Kidney epithelial cell (primary cell): ENCODE measurements around the gene ANKS1B. TPM values are rescaled to one million over a fixed set of nuclear protein-coding genes. Genes with fewer than 3 reads are reported as not detected.

Experiments
- DNase-seq: peaks from one replicate; pipeline ENCODE4 v3.0.0-alpha.2; 2010; ENCODE audit warnings: low read depth
- H3K27me3 ChIP-seq: 2 replicates; pipeline ENCODE4 v1.6.0; 2011; ENCODE audit warnings: low read length; ENCODE audit not compliant: control insufficient read depth, insufficient read depth
- H3K36me3 ChIP-seq: 2 replicates; pipeline ENCODE4 v1.5.1; 2011; ENCODE audit warnings: low read length; ENCODE audit not compliant: control insufficient read depth, insufficient read depth
- H3K4me3 ChIP-seq: 2 replicates; pipeline ENCODE4 v1.5.1; 2011; ENCODE audit warnings: low read depth, mild to moderate bottlenecking, control low read depth, low read length
- total RNA-seq: library from RNA; depleted of rRNA; stranded (reverse); fragments of >200 nt; gene quantifications from 2 replicates; pipeline ENCODE4 v1.2.3, GENCODE V29; 2015
- TF ChIP-seq, protein P1 (sequence below): IDR thresholded peaks from 2 replicates; pipeline ENCODE4 v1.5.1; 2011; ENCODE audit warnings: mild to moderate bottlenecking, moderate library complexity, low read length, control low read depth, inconsistent platforms; ENCODE audit not compliant: insufficient read depth, poor library complexity, severe bottlenecking

ANKS1B gene
- total RNA-seq, 1 donor from 2014 or later, result 0.13 TPM

DNA sequence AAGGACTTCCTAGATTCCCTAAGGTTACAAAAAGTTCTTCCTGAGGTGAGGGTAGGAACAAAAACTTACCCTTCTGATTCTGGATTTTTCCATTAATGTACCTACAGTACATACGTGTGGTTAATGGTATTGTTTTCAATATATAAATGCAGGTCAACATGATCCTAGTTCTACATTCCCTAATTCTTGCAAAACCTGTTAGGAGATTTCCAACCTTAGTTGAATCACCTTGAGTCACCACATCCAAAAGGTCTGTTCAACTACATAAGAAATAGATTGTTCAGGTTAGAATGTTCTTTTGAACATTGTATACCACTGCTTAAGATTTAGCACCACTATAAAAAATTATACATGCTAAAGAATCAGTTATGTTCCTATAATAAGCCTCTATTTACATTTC lies 218.3 kb downstream of the ANKS1B start:
- H3K4me3 ChIP-seq, result no peak overlapping the region
- H3K27me3 ChIP-seq, result no peaks in the 10 kb centered on the region
- no peaks in the 10 kb centered on the region for H3K36me3 ChIP-seq
- TF ChIP-seq, protein P1, sequence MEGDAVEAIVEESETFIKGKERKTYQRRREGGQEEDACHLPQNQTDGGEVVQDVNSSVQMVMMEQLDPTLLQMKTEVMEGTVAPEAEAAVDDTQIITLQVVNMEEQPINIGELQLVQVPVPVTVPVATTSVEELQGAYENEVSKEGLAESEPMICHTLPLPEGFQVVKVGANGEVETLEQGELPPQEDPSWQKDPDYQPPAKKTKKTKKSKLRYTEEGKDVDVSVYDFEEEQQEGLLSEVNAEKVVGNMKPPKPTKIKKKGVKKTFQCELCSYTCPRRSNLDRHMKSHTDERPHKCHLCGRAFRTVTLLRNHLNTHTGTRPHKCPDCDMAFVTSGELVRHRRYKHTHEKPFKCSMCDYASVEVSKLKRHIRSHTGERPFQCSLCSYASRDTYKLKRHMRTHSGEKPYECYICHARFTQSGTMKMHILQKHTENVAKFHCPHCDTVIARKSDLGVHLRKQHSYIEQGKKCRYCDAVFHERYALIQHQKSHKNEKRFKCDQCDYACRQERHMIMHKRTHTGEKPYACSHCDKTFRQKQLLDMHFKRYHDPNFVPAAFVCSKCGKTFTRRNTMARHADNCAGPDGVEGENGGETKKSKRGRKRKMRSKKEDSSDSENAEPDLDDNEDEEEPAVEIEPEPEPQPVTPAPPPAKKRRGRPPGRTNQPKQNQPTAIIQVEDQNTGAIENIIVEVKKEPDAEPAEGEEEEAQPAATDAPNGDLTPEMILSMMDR, result no peak
- DNase-seq, result no peak

DNA sequence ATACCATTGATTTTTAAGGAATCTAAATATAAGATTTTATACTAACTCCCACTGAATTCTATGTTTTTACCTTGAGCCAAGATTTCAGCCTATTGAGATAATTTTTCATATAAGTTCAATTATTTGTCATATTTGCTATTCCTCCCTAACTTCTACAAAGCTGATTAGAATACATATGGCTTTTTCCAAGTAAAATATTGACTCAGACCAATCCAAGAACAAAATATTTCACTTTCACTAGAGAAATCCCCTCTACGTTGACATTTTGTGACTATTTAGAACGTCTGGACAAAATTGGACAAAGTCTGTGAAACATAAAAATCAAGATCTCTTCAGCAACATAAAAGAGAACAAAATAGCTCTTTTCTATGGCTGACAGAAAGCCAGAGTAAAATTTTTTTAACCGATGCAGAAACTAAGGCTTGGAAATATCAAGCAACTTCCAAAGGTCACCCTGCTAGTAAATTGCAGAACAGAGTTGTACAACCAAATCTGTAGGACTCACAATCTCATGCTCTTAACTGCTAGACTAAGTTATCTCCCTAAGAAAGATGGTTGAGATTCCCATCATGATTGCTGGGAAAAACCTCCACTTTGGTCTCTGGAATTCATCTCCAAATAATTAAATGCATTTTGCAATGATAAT lies 219.1 kb downstream of the ANKS1B start:
- no peak for DNase-seq
- TF ChIP-seq, protein P1, result no peak
- Histone ChIP-seq H3K27me3 (no peaks in the 10 kb centered on the region), H3K4me3 (no peak overlapping the region), H3K36me3 (no peaks in the 10 kb centered on the region)

DNA sequence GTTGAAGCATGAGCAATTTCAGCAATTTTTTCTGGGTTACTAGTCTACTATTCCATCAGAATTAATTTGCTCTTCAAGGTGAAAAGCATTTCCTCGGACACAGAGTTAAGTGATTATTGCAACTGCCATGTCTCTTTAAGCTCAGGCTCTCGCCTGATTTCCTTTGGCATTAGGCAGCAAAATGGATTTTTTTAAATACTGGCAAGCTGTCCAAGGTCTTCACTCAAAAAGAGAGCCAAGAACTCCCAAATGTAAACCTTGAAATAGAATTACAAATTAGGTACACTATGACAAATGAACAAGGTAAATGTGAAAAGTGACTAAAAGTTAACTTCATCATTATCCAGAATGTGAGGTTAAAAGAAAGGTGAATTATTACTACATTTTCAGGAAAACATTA lies 225.3 kb downstream of the ANKS1B start:
- Histone ChIP-seq H3K4me3 (no peak overlapping the region), H3K36me3 (no peaks in the 10 kb centered on the region), H3K27me3 (no peaks in the 10 kb centered on the region)
- TF ChIP-seq, protein P1, result no peak
- no peak for DNase-seq

DNA sequence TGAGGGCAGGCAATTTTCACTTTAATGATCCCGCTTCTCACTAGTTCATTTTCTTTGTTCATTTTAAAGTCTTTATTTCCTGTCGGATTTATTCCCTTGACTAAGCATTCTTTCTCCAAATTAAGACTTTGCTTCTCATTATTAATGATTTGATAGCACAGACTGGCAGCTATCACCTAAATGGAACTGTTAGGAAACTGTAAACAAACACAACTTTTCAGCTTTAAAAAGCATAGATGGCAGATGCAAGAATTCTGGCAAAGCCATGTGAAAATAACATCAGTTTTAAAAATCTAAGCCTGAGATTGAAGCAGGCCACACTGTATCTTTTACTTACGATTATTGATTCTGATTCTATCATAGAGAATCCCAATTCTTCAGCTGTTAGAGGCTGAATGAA lies 225.7 kb downstream of the ANKS1B start:
- no peak for DNase-seq
- TF ChIP-seq, protein P1, result no peak

DNA sequence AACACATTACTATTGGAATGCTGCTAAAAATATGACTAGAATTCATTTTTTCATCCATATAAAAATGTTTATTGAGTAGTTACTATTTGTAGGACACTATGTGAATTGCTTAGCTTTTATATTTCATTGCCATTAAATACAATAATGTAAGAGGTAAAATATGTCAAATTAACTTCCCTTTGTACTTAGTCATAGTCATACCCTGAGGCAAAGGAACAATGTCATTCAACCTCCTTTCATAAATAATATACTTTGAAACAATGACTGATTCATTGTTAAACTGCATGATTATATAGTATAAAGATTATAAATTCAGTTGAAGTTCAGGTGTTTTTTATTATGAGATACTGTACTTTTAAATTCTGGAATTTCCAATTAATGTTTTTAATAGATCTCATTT lies 232.0 kb downstream of the ANKS1B start:
- no peaks in the 10 kb centered on the region for H3K27me3 ChIP-seq
- H3K36me3 ChIP-seq, result no peaks in the 10 kb centered on the region
- no peak for DNase-seq
- TF ChIP-seq, protein P1, result no peak
- H3K4me3 ChIP-seq, result no peak overlapping the region

More for the DNA sequence above, 225.7 kb downstream of the ANKS1B start:
- Histone ChIP-seq H3K4me3 (no peak overlapping the region), H3K27me3 (no peaks in the 10 kb centered on the region), H3K36me3 (no peaks in the 10 kb centered on the region)

DNA sequence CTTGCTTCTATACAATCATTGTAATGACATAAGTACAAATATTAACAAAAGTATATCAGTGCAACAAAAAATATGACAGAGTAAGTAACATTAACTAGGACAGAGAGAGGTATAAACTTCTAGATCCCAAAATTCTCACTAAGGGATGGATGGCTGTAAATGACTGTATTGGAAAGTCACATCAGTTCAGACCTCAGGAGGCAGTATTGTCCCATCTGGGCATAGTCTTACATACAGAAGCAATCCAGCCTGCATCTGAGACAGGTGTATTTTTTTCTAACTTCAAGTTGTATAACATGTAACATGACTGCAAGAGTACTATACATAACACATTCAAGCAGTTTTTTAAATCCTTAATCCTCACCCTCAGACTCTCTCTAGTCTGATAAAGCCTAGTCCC lies 238.2 kb downstream of the ANKS1B start:
- DNase-seq, result no peak
- H3K36me3 ChIP-seq, result no peaks in the 10 kb centered on the region
- no peaks in the 10 kb centered on the region for H3K27me3 ChIP-seq
- TF ChIP-seq, protein P1, result no peak
- no peak overlapping the region for H3K4me3 ChIP-seq
